Naive thymus-derived CD8-positive, alpha-beta T cell (primary cell): ENCODE data around the gene DST. TPM values are rescaled to one million over a fixed set of nuclear protein-coding genes. Genes with fewer than 3 reads are reported as not detected.

Source experiments
- ATAC-seq, 2 donors: fragments of 150-1000 bp; cut with Tn5 transposase in 1 of 2; sonication (Bioruptor Pico), chemical (Tn5 transposase) in 1 of 2; 1 replicate in 1 of 2; 2 replicates in 1 of 2; pipeline ENCODE4 v1.10.0; 2021; ENCODE audit warnings: mild to moderate bottlenecking in 2 of 2, moderate library complexity in 2 of 2
- POLR2A ChIA-PET: fragments of 350-600 bp; sonication (Branson Sonifier 250); formaldehyde crosslinking; loops from one replicate; lab custom pipeline; 2021; ENCODE audit warnings: antibody characterized with exemption; lab: Charles Lee
- DNase-seq, 10 donors: peaks; one replicate each; pipeline versions ENCODE4 v3.0.0 to v3.0.0-alpha.2; 2020 to 2022
- H3K27ac Mint-ChIP-seq, 10 donors: one replicate each; pipeline ENCODE4 v1.8.0; 2020 to 2022; ENCODE audit warnings: mild to moderate bottlenecking in 10 of 10, mixed read lengths in 10 of 10, moderate library complexity in 4 of 10, inconsistent platforms in 1 of 10
- H3K27me3 Mint-ChIP-seq, 5 donors: one replicate each; pipeline ENCODE4 v1.8.0; 2021 to 2022; ENCODE audit warnings: mixed read lengths in 5 of 5
- H3K36me3 Mint-ChIP-seq, 3 donors: one replicate each; pipeline ENCODE4 v1.8.0; 2020 to 2022; ENCODE audit warnings: mixed read lengths in 3 of 3, mild to moderate bottlenecking in 2 of 3, inconsistent platforms in 1 of 3
- H3K4me1 Mint-ChIP-seq, 4 donors: one replicate each; pipeline ENCODE4 v1.8.0; 2021 to 2022; ENCODE audit warnings: mixed read lengths in 4 of 4
- H3K4me3 Mint-ChIP-seq, 10 donors: one replicate each; pipeline ENCODE4 v1.8.0; 2020 to 2022; ENCODE audit warnings: mild to moderate bottlenecking in 10 of 10, mixed read lengths in 10 of 10, moderate library complexity in 6 of 10, inconsistent platforms in 1 of 10
- H3K9me3 Mint-ChIP-seq, 9 donors: one replicate each; pipeline ENCODE4 v1.8.0; 2020 to 2022; ENCODE audit warnings: mixed read lengths in 9 of 9, mild to moderate bottlenecking in 3 of 9, inconsistent platforms in 1 of 9, moderate library complexity in 1 of 9
- polyA plus RNA-seq, 3 donors: library from polyadenylated mRNA; unstranded; fragments of 300-500 nt; fragmentation: Illumina TruSeq; gene quantifications; one replicate each; pipeline ENCODE4 v1.2.3, GENCODE V29; 2021
- total RNA-seq, 8 experiments: library from RNA in 2 of 8; stranded (reverse) in 2 of 8; gene quantifications; one replicate each; pipeline ENCODE4 v1.2.3 and lab custom pipeline; 2021 to 2026

The DST gene
- total RNA-seq (1 to 10 TPM in 1 of 2 experiments, under 1 TPM in 1; 0.74 to 1.0 TPM), polyA plus RNA-seq (under 1 TPM in 1 of 3 donors, not detected in 2; 0.79 TPM), total RNA-seq (lab: John Stamatoyannopoulos, UW) (0.44 to 11.8 (median 3.3) reads per million in 6 experiments)

GRCh38 chr6:56642366-56643261 is at the start of gene DST:
DST (minus strand) TSS chr6:56642889.
- H3K27me3 Mint-ChIP-seq = peaks cover 0 to 12% (median 2%) of the 10 kb centered on the region in 5 donors
- H3K4me1 Mint-ChIP-seq = no peaks in the 10 kb centered on the region
- no peak for DNase-seq
- no peaks in the 10 kb centered on the region for H3K36me3 Mint-ChIP-seq
- no peaks in the 10 kb centered on the region for H3K9me3 Mint-ChIP-seq
- POLR2A ChIA-PET = no interaction called here
- no peak within 1 kb of the TSS for H3K4me3 Mint-ChIP-seq
- ATAC-seq = no peak
- H3K27ac Mint-ChIP-seq = no peak within 1 kb of the TSS

- Mint-ChIP-seq H3K27ac (no peak overlapping the region), H3K4me3 (no peak overlapping the region), H3K4me1 (no peaks in the 10 kb centered on the region), H3K36me3 (no peaks in the 10 kb centered on the region), H3K9me3 (no peaks in the 10 kb centered on the region), H3K27me3 (peaks cover 0 to 5% (median 0%) of the 10 kb centered on the region in 5 donors)
- ATAC-seq (no peak), DNase-seq (no peak)
- POLR2A ChIA-PET = no interaction called here
These were observed 49.1 kb upstream of the DST start for GRCh38 chr6:56691814-56692213.

GRCh38 chr6:56691286-56691595 is 48.6 kb upstream of the DST start:
- H3K27me3 Mint-ChIP-seq = no peaks in the 10 kb centered on the region
- H3K4me3 Mint-ChIP-seq = no peak overlapping the region
- H3K9me3 Mint-ChIP-seq = no peaks in the 10 kb centered on the region
- no peaks in the 10 kb centered on the region for H3K36me3 Mint-ChIP-seq
- POLR2A ChIA-PET = no interaction called here
- no peak overlapping the region for H3K27ac Mint-ChIP-seq
- no peaks in the 10 kb centered on the region for H3K4me1 Mint-ChIP-seq
- ATAC-seq (no peak), DNase-seq (no peak)

GRCh38 chr6:56690519-56691285 is 48.0 kb upstream of the DST start:
- Mint-ChIP-seq H3K27me3 (no peaks in the 10 kb centered on the region), H3K4me3 (no peak overlapping the region), H3K36me3 (no peaks in the 10 kb centered on the region), H3K27ac (no peak overlapping the region), H3K4me1 (no peaks in the 10 kb centered on the region), H3K9me3 (no peaks in the 10 kb centered on the region)
- POLR2A ChIA-PET = no interaction called here
- DNase-seq (no peak), ATAC-seq (no peak)

- H3K9me3 Mint-ChIP-seq = no peaks in the 10 kb centered on the region
- H3K27ac Mint-ChIP-seq = no peak overlapping the region
- no peak for DNase-seq
- peaks cover 0 to 3% (median 0%) of the 10 kb centered on the region in 5 donors for H3K27me3 Mint-ChIP-seq
- no peaks in the 10 kb centered on the region for H3K4me1 Mint-ChIP-seq
- POLR2A ChIA-PET = no interaction called here
- no peaks in the 10 kb centered on the region for H3K36me3 Mint-ChIP-seq
- H3K4me3 Mint-ChIP-seq = no peak overlapping the region
- ATAC-seq = no peak
These were observed 47.0 kb upstream of the DST start for GRCh38 chr6:56689663-56690062.

- H3K27ac Mint-ChIP-seq = no peak overlapping the region
- no peaks in the 10 kb centered on the region for H3K36me3 Mint-ChIP-seq
- no peak overlapping the region for H3K4me3 Mint-ChIP-seq
- H3K4me1 Mint-ChIP-seq = no peaks in the 10 kb centered on the region
- no peak for DNase-seq
- no peaks in the 10 kb centered on the region for H3K9me3 Mint-ChIP-seq
- no peak for ATAC-seq
- peaks cover 0 to 3% (median 0%) of the 10 kb centered on the region in 5 donors for H3K27me3 Mint-ChIP-seq
- POLR2A ChIA-PET = no interaction called here
These were observed 46.4 kb upstream of the DST start for GRCh38 chr6:56689114-56689513.

GRCh38 chr6:56688521-56688920 is 45.8 kb upstream of the DST start:
- Mint-ChIP-seq H3K4me1 (no peaks in the 10 kb centered on the region), H3K27ac (no peak overlapping the region), H3K9me3 (no peaks in the 10 kb centered on the region), H3K36me3 (no peaks in the 10 kb centered on the region), H3K4me3 (no peak overlapping the region), H3K27me3 (peaks cover 0 to 3% (median 0%) of the 10 kb centered on the region in 5 donors)
- POLR2A ChIA-PET = no interaction called here
- ATAC-seq (no peak), DNase-seq (no peak)

GRCh38 chr6:56687551-56687950 is 44.9 kb upstream of the DST start:
- DNase-seq (no peak), ATAC-seq (no peak)
- Mint-ChIP-seq H3K27me3 (peaks cover 0 to 3% (median 0%) of the 10 kb centered on the region in 5 donors), H3K4me3 (no peak overlapping the region), H3K27ac (no peak overlapping the region), H3K9me3 (no peaks in the 10 kb centered on the region), H3K36me3 (no peaks in the 10 kb centered on the region), H3K4me1 (no peaks in the 10 kb centered on the region)
- POLR2A ChIA-PET = no interaction called here

- Mint-ChIP-seq H3K27ac (no peak overlapping the region), H3K4me3 (no peak overlapping the region), H3K36me3 (no peaks in the 10 kb centered on the region), H3K9me3 (no peaks in the 10 kb centered on the region), H3K27me3 (peaks cover 0 to 3% (median 0%) of the 10 kb centered on the region in 5 donors), H3K4me1 (no peaks in the 10 kb centered on the region)
- POLR2A ChIA-PET = no interaction called here
- DNase-seq (no peak), ATAC-seq (no peak)
These were observed 43.7 kb upstream of the DST start for GRCh38 chr6:56686429-56686828.

GRCh38 chr6:56685994-56686393 is 43.3 kb upstream of the DST start:
- ATAC-seq (no peak), DNase-seq (no peak)
- H3K36me3 Mint-ChIP-seq = no peaks in the 10 kb centered on the region
- POLR2A ChIA-PET = no interaction called here
- H3K4me1 Mint-ChIP-seq = no peaks in the 10 kb centered on the region
- H3K27ac Mint-ChIP-seq = no peak overlapping the region
- no peak overlapping the region for H3K4me3 Mint-ChIP-seq
- no peaks in the 10 kb centered on the region for H3K9me3 Mint-ChIP-seq
- peaks cover 0 to 3% (median 0%) of the 10 kb centered on the region in 5 donors for H3K27me3 Mint-ChIP-seq

- no peak overlapping the region for H3K27ac Mint-ChIP-seq
- no peaks in the 10 kb centered on the region for H3K4me1 Mint-ChIP-seq
- H3K4me3 Mint-ChIP-seq = no peak overlapping the region
- no peaks in the 10 kb centered on the region for H3K36me3 Mint-ChIP-seq
- no peak for ATAC-seq
- H3K27me3 Mint-ChIP-seq = peaks cover 0 to 3% (median 0%) of the 10 kb centered on the region in 5 donors
- DNase-seq = no peak
- POLR2A ChIA-PET = no interaction called here
- H3K9me3 Mint-ChIP-seq = no peaks in the 10 kb centered on the region
These were observed 42.5 kb upstream of the DST start for GRCh38 chr6:56685102-56685733.

- ATAC-seq (no peak), DNase-seq (no peak)
- Mint-ChIP-seq H3K4me1 (no peaks in the 10 kb centered on the region), H3K27me3 (peaks cover 0 to 3% (median 0%) of the 10 kb centered on the region in 5 donors), H3K36me3 (no peaks in the 10 kb centered on the region), H3K4me3 (no peak overlapping the region), H3K27ac (no peak overlapping the region), H3K9me3 (no peaks in the 10 kb centered on the region)
- POLR2A ChIA-PET = no interaction called here
These were observed 41.8 kb upstream of the DST start for GRCh38 chr6:56684342-56685101.
